ENCODE measurements around the gene CST6. TPM values are rescaled to one million over a fixed set of nuclear protein-coding genes. Genes with fewer than 3 reads are reported as not detected.

Gene CST6
- total and polyA plus RNA-seq, 10 donors, result 0.76 to 1.4 (median 0.93) TPM; not detected in 7

DNA sequence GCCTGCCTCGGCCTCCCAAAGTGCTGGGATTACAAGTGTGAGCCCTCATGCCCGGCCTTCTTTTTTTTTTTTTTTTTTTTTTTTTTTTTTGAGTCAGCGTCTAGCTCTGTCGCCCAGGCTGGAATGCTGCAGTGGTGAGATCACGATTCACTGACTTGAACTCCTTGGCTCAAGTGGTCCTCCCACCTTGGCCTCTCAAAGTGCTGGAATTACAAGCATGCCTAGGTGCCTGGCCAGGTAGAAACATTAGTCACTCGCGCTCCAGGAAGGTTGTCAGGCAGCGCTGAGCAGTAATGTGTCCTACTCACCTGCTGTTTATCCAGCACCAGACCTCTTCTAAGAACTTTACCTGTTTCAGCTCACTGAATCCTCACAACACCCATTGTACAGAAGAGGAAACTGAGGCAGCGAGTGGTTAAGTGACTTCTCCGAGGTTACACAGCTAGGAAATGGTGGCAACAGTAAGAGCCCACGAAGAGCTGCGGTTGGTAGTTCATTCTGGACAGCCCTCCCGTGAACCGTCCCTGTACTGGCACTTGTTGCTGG lies 496 bp upstream of the CST6 start:
- Histone ChIP-seq H3K4me3 (peak overlapping the region in 1 of 8 donors; percentile 51), H3K36me3 (peaks cover 0 to 3% (median 0%) of the 10 kb centered on the region in 6 donors), H3K4me1 (peaks cover 3 to 27% (median 9%) of the 10 kb centered on the region in 6 donors), H3K27ac (no peak overlapping the region), H3K27me3 (replicated peaks in 1 of 7) (peaks cover 6 to 38% (median 19%) of the 10 kb centered on the region in 7 donors), H3K9me3 (no peaks in the 10 kb centered on the region)
- WGBS, 5 donors, result 53 to 60% (median 56%) methylated on average over 8 to 14 of the region's 14 CpGs
- intact Hi-C loops (cut with DNase I; ENCODE audit: low total_unique reads), result no loop called here
- DNase-seq, result no peak
- TF ChIP-seq POLR2A (IDR thresholded peaks at IDR 0.05) (no peak), POLR2AphosphoS5 (IDR thresholded peaks at IDR 0.05) (no peak)
- TF ChIP-seq, protein P1, sequence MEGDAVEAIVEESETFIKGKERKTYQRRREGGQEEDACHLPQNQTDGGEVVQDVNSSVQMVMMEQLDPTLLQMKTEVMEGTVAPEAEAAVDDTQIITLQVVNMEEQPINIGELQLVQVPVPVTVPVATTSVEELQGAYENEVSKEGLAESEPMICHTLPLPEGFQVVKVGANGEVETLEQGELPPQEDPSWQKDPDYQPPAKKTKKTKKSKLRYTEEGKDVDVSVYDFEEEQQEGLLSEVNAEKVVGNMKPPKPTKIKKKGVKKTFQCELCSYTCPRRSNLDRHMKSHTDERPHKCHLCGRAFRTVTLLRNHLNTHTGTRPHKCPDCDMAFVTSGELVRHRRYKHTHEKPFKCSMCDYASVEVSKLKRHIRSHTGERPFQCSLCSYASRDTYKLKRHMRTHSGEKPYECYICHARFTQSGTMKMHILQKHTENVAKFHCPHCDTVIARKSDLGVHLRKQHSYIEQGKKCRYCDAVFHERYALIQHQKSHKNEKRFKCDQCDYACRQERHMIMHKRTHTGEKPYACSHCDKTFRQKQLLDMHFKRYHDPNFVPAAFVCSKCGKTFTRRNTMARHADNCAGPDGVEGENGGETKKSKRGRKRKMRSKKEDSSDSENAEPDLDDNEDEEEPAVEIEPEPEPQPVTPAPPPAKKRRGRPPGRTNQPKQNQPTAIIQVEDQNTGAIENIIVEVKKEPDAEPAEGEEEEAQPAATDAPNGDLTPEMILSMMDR (IDR thresholded peaks at IDR 0.05 in 8 of 11, conservative IDR thresholded peaks at IDR 0.05 in 3 of 11), result no peak

DNA sequence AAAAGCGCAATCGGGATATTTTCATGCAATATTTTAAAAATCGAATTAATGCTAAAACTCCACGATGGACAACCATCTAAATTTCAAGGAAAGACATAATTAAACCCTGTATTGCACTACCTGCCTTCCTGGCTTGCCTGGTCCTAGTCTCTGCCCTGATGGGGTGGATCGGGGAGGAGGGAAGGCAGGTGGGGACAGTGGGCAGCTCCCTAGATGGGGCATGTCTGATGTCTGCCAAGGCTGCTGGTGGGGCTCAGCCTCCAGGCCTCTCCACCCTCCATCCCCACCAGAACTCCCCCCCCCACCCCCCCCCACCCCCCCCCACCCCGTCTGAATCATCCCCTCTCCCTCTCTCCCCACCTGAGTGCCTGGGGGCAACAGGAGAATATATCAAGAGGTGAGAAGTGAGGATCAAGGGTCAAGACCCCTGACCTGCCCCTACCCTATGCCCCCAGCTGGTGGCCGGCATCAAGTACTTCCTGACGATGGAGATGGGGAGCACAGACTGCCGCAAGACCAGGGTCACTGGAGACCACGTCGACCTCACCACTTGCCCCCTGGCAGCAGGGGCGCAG lies 650 bp downstream of the CST6 start:
- Histone ChIP-seq H3K4me3 (peak overlapping the region in 1 of 8 donors; percentile 51), H3K9me3 (no peaks in the 10 kb centered on the region), H3K36me3 (no peaks in the 10 kb centered on the region), H3K27ac (no peak overlapping the region), H3K27me3 (replicated peaks in 1 of 7) (peaks cover 6 to 38% (median 19%) of the 10 kb centered on the region in 7 donors), H3K4me1 (peaks cover 3 to 27% (median 9%) of the 10 kb centered on the region in 6 donors)
- intact Hi-C loops (cut with DNase I; ENCODE audit: low total_unique reads), result no loop called here
- DNase-seq, result no peak
- TF ChIP-seq, protein P1 (IDR thresholded peaks at IDR 0.05 in 8 of 11, conservative IDR thresholded peaks at IDR 0.05 in 3 of 11), result no peak
- TF ChIP-seq POLR2A (IDR thresholded peaks at IDR 0.05) (no peak), POLR2AphosphoS5 (IDR thresholded peaks at IDR 0.05) (no peak)
- 59 to 69% (median 60%) methylated on average over 8 to 11 of the region's 12 CpGs for WGBS, 5 donors

DNA sequence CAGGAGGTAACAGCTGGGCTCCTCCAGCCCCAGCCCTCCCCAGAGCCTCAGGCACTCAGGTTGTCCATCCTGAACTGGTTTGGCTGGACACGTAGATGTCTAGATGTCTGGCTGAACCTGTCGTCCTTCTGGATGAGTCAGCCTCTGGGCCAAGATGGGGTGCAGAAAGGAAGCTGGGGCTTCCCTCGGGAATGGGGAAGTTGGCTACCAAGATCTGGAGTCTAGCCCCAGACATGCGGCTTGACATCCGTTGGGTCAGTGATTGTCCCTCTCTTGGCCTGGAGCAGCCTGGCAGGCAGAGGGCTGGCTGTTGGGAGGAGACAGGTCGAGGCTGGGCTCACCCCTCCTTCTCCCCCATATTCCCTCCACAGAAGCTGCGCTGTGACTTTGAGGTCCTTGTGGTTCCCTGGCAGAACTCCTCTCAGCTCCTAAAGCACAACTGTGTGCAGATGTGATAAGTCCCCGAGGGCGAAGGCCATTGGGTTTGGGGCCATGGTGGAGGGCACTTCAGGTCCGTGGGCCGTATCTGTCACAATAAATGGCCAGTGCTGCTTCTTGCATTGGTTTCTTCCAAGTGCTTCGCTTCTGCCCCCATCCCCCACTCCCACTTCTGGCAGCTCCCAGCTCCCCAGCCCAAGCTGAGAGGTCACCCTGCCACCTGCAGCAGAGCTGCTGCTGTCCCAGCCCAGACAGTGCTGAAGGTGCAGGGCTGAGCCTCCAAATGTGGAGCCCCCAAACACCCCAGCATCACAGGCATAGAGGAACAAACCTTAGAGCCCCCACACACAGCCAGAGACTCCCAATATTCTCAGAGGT lies 1.3 kb downstream of the CST6 start:
- TF ChIP-seq POLR2AphosphoS5 (IDR thresholded peaks at IDR 0.05) (no peak), POLR2A (IDR thresholded peaks at IDR 0.05) (no peak)
- TF ChIP-seq, protein P1 (IDR thresholded peaks at IDR 0.05 in 8 of 11, conservative IDR thresholded peaks at IDR 0.05 in 3 of 11), result no peak
- no peaks in the 10 kb centered on the region for H3K9me3 ChIP-seq
- H3K4me3 ChIP-seq, result no peak overlapping the region
- 35 to 46% (median 44%) methylated on average over 8 to 12 of the region's 12 CpGs for WGBS, 5 donors
- no peak overlapping the region for H3K27ac ChIP-seq
- DNase-seq, result no peak
- no peaks in the 10 kb centered on the region for H3K36me3 ChIP-seq
- intact Hi-C loops (cut with DNase I; ENCODE audit: low total_unique reads), result no loop called here
- peaks cover 3 to 27% (median 9%) of the 10 kb centered on the region in 6 donors for H3K4me1 ChIP-seq
- H3K27me3 ChIP-seq (replicated peaks in 1 of 7), result peaks cover 6 to 38% (median 19%) of the 10 kb centered on the region in 7 donors

DNA sequence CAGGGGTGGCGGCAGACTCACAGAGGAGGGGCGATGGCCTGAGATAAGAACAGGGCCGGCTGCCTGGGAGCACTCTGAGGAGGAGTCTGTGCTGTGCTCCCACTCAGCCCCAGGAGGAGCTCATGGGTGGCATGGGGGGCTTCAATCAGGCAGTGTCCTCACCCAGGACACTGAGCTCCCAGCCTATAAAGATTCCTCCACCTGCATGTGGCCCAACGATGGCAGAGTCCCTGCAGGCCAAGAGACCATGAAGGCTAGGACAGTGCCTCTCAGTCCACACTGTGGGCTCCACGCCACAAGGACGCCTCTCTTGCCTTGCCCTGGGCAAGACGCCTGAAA lies 1.9 kb downstream of the CST6 start:
- Histone ChIP-seq H3K4me1 (peaks cover 3 to 27% (median 9%) of the 10 kb centered on the region in 6 donors), H3K4me3 (no peak overlapping the region), H3K9me3 (no peaks in the 10 kb centered on the region), H3K36me3 (no peaks in the 10 kb centered on the region), H3K27ac (no peak overlapping the region), H3K27me3 (replicated peaks in 1 of 7) (peaks cover 6 to 38% (median 19%) of the 10 kb centered on the region in 7 donors)
- intact Hi-C loops (cut with DNase I; ENCODE audit: low total_unique reads), result no loop called here
- 79 to 87% (median 83%) methylated on average over 7 of the region's 7 CpGs for WGBS, 5 donors
- no peak for DNase-seq
- TF ChIP-seq POLR2AphosphoS5 (IDR thresholded peaks at IDR 0.05) (no peak), POLR2A (IDR thresholded peaks at IDR 0.05) (no peak)
- TF ChIP-seq, protein P1 (IDR thresholded peaks at IDR 0.05 in 8 of 11, conservative IDR thresholded peaks at IDR 0.05 in 3 of 11), result no peak

Data from spleen (tissue), 11 donors.